GM13976 (cell line): ENCODE data around the gene FAM131C.

Experiments used
- DNase-seq: peaks from one replicate; pipeline ENCODE4 v3.0.0; 2012; ENCODE audit warnings: low spot score
- in situ Hi-C: fragments of 300-500 bp; cut with MboI; formaldehyde crosslinking; loops from one replicate; pipeline ENCODE4 v1.12.0; 2022; ENCODE audit warnings: low sequenced_read_pairs, mixed read lengths, inconsistent platforms; ENCODE audit not compliant: unreplicated experiment
- TF ChIP-seq, protein P1 (sequence below): IDR thresholded peaks from 2 replicates; pipeline ENCODE4 v1.5.1; 2012; ENCODE audit warnings: borderline replicate concordance, mild to moderate bottlenecking; ENCODE audit not compliant: insufficient read depth; ENCODE audit errors: extremely low read depth, missing control alignments, control extremely low read depth

The FAM131C gene

DNA sequence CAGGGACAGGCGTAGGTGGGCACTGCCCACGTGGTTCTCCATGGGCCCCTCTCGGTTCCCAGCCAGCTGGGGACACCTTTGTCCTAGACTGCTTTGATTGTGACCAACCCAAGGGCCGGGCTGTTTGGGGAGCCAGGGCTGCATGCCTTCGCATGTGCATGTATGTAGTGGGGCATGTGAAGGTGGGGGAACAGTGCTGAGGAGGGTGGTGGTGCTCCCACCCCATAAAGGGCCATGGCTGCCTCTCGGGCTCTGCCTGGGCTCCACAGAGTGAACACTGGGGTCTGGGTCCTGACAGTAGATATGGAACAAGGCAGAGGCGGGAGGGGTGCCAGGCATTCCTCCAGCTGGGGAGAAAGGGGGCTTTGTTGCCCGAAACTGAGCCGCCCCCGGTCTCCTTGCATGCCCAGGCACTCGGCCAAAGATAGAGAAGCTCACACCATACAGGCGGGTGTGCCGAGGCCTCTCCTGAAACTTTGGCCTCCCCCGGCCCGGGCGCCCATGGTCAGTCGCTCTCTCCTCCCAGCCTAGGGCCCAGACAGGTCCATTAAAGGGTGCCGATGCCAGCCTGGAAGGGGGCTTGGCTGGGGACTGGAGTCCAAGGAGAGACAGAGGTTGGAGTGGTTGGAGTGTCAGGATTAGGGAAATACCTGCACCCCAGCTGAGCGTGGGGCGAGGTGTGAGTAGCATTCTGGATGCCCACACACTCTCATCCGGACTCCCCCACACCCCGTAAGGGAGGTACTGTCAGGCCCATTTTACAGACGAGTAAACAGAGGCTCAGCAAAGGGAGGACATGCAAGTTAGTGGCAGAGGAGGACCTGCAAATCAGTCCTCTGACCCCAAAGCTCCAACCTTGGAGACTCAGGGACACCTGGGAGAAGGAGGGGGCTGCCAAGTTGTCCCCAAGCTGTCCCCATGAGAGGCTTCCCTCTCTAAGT, 41.3 kb upstream of the FAM131C start:
- TF ChIP-seq, protein P1, sequence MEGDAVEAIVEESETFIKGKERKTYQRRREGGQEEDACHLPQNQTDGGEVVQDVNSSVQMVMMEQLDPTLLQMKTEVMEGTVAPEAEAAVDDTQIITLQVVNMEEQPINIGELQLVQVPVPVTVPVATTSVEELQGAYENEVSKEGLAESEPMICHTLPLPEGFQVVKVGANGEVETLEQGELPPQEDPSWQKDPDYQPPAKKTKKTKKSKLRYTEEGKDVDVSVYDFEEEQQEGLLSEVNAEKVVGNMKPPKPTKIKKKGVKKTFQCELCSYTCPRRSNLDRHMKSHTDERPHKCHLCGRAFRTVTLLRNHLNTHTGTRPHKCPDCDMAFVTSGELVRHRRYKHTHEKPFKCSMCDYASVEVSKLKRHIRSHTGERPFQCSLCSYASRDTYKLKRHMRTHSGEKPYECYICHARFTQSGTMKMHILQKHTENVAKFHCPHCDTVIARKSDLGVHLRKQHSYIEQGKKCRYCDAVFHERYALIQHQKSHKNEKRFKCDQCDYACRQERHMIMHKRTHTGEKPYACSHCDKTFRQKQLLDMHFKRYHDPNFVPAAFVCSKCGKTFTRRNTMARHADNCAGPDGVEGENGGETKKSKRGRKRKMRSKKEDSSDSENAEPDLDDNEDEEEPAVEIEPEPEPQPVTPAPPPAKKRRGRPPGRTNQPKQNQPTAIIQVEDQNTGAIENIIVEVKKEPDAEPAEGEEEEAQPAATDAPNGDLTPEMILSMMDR: no peak
- DNase-seq: no peak
- in situ Hi-C loops: no loop called here

DNA sequence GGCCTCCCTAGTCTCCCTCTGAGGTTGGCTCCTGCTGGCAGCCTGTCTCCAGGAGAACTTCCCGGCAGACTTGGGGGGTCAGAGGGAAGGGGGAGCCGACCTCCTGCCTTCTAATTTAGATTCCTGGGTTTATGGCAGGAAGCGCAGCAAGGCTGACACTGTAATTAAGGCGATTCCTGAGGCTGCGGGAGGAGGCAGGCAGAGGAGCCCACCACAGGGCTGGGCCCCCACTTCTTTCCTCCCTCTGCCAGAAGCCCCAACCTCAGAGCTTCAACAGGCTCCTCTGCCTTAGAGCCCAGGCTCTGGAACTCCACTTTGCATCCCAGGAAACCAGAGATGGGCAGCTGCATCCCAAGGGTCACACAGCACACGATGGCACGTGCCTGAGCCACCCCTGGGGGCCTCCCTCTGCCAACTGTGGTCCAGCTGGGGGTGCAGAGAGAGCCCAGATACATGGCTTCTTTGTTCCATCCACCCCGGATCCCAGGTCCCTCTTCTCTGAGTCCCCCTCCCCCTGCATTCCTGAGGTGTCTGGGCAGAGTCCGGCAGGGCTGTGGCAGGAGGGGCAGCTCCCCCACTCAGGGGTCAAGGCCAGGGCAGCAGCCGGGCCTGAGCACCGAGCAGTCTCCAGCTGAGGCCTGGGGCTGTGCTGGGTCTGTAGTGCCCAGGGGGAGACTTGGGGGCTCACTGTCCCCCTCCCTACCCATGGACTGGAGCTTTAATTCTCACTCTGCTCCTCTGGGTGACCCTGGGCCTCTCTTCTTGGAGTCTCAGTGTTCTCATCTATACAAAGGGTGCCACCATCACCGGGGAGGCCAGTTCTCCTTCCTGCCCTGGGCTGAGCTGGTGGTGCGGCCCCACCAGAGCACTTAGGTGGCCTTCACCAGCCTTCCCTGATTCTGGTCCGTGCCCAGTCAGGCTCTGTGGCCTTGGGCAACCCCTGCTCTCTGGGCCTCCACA, 39.4 kb upstream of the FAM131C start:
- DNase-seq: no peak
- in situ Hi-C loops: no loop called here
- TF ChIP-seq, protein P1: no peak

DNA sequence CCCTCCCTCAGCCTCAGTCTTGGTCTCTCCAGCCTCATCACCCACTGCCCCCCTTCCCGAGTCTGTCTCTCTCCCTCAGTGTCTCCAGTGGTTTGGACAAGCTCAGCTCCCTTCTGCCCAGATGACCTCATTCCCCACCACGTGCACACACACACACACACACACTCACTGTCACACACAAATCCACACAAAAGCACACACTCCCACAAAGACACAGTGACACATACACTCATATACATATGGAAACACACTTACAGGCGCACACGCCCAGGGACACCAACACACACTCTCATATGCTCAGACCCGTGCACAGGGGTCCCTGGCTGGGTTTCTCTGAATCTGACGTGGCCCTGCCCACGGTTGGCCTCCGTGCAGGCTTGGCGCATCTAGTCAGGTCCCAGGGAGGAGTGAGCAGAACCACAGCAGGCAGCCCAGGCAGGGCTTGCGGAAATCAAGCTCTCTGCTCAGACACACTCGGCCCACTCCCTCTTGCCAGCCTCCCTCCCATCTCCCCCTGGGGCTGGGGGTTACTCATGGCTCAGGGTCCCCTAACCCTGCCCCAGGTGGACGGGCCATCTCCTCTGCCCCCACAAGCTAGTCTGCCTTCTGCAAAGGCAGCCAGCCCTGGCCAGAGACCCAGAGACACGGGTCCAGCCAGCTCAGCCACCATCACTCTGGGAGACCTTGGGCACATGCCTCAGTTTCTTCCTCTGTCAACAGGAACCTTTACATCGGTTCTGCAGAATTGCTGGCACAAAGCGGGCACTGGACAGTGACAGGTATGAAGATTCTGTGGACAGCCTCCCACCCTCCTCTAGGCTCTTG, 38.5 kb upstream of the FAM131C start:
- TF ChIP-seq, protein P1: no peak
- DNase-seq: no peak
- in situ Hi-C loops: no loop called here

DNA sequence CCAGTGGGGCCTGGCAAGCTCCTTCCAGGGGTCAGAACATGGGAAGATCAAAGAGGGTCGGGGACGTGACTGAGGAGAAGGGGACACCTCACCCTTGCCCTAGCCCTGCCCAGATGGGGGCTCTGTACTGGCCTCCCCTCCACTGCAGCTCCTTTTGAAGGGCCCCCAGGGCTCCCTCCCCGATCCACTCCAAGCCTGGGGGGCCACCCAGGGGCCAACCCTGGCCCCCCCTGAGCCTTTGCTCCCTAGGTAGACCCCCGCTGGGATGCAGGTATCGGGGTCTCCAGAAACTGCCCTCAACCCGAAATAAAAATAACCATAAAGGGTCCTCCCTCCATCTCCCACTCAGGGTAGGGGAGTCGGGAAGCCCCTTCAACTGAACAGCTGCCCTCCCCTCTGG, 37.4 kb upstream of the FAM131C start:
- DNase-seq: no peak
- in situ Hi-C loops: no loop called here

DNA sequence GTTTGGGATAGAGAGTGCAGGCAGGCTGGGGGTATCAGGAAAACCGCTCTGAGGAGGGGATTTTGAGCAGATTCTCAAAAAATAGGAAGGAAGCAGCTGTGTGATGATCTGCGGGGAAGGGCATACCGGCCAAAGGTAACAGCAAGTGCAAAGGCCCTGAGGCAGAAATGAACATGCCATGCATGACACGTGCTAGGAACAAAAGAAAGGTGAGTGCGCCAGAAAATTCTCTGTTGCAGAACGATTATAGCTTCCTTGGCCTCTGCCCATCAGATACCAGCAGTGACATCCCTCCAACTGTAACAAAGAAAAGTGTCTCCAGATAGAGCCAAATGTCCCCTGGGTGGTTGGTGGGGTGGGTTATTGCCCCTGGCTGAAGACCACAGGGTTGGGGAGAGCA, 37.0 kb upstream of the FAM131C start:
- no peak for DNase-seq
- TF ChIP-seq, protein P1: no peak
- in situ Hi-C loops: no loop called here

More for the DNA sequence above, 37.4 kb upstream of the FAM131C start:
- TF ChIP-seq, protein P1: no peak
